GM13976 (cell line): ENCODE data around the gene ITPRIP.

Experiments used
- DNase-seq: peaks from one replicate; pipeline ENCODE4 v3.0.0; 2012; ENCODE audit warnings: low spot score
- in situ Hi-C: fragments of 300-500 bp; cut with MboI; formaldehyde crosslinking; loops from one replicate; pipeline ENCODE4 v1.12.0; 2022; ENCODE audit warnings: low sequenced_read_pairs, mixed read lengths, inconsistent platforms; ENCODE audit not compliant: unreplicated experiment
- TF ChIP-seq, protein P1 (sequence below): IDR thresholded peaks from 2 replicates; pipeline ENCODE4 v1.5.1; 2012; ENCODE audit warnings: borderline replicate concordance, mild to moderate bottlenecking; ENCODE audit not compliant: insufficient read depth; ENCODE audit errors: extremely low read depth, missing control alignments, control extremely low read depth

The ITPRIP gene

DNA sequence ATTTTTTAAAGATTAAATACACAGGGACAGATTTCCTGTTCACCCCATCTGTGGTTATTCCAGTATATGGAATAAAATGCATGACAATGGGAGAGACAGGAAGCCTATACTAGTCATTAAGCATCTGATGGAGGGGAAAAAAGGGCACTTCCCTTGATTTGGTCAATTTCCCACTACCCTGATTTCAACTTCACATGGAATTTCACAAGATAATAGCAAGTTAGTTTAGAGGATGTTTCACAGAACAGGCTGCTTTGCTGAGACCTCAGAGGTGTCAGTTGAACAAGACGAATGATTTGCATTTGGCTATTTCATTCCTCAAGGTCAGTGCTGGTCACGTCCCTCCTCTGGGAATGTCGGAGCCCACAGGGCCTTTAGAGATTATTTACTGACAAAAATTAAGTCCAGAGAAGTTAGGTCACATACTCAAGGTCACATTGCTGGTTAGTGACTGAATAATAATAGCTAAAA lies 4.7 kb upstream of the ITPRIP start:
- in situ Hi-C loops, result no loop called here
- TF ChIP-seq, protein P1, sequence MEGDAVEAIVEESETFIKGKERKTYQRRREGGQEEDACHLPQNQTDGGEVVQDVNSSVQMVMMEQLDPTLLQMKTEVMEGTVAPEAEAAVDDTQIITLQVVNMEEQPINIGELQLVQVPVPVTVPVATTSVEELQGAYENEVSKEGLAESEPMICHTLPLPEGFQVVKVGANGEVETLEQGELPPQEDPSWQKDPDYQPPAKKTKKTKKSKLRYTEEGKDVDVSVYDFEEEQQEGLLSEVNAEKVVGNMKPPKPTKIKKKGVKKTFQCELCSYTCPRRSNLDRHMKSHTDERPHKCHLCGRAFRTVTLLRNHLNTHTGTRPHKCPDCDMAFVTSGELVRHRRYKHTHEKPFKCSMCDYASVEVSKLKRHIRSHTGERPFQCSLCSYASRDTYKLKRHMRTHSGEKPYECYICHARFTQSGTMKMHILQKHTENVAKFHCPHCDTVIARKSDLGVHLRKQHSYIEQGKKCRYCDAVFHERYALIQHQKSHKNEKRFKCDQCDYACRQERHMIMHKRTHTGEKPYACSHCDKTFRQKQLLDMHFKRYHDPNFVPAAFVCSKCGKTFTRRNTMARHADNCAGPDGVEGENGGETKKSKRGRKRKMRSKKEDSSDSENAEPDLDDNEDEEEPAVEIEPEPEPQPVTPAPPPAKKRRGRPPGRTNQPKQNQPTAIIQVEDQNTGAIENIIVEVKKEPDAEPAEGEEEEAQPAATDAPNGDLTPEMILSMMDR, result no peak
- DNase-seq, result no peak

GRCh38 chr10:104340641-104341040 lies 2.4 kb upstream of the ITPRIP start:
- TF ChIP-seq, protein P1, result no peak
- in situ Hi-C loops, result no loop called here

DNA sequence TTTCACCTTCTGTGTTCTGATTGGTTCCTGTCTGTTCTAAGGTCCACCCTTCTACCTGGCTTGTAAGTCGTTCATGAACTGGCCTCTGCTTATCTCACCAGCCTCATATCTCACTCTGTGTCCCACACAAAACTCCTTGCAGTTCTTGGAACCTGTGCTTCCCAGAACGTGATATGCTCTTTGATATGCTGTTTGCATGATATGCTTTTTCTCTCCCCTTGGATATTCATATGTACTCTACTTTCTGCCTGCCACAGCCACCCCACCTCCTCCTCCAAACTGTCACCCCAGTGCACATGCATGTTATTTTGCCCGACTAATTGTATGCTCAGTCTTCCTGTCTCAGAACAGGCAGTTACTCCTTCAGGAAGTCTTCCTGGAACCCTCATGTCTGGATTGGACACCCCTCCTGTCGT lies 1.9 kb upstream of the ITPRIP start:
- TF ChIP-seq, protein P1, result no peak
- in situ Hi-C loops, result no loop called here
- DNase-seq, result no peak

More at GRCh38 chr10:104340641-104341040, 2.4 kb upstream of the ITPRIP start:
- no peak for DNase-seq

DNA sequence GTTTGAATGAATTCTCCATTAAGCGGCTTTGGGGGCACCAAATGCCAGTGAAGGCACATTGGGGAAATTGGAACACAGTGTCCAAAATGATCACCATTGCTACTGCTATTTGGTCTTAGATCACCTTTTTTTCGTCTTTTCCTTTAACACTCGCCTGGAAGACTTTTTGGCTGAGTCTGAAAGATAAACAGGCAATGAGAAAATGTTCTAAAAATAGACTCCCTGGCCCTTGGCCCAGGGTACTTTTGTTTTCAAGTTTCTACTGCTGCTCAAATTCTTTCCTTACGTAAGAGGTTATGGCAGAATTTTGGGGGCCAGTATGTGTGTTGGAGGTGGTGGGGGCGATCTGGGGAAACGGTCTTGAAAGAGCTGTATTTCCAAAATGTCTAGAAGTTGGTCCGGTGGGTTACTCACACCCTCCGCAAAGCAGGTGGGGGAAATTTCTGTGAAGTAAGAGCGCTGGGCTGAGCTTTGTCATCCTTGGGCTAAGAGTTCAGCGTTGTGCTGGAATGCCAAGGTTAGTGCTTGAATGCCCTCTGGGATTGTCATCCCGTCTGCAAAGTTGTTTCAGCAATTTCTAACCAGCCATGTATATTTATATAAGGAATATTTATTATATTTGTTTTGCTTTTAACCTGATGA lies 1.3 kb upstream of the ITPRIP start:
- TF ChIP-seq, protein P1, result no peak
- DNase-seq, result no peak
- in situ Hi-C loops, result no loop called here

DNA sequence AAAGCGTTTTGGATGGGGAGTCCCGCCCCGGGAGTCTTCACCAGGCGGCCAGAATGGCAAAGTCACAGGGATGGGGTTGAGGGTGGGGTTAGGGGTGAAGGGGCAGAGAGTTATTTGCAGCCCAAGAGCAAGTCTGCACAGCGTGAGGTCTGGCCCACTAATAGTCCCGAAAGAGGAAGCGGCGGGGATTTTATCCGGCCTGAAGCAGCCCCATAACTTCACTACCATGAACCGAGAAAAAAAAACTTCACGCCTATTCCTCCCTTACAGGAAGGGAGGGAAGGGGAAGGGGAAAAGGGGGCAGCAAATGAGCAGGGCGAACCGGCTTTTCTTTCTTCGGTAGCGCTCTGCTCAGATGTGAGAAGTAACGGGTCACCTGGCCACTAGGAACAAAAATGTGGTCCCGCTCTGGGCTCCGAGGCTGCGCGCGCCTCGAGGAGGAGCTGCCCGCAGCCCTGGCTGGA lies 712 bp downstream of the ITPRIP start:
- DNase-seq, result peak; percentile 64
- TF ChIP-seq, protein P1, result no peak
- in situ Hi-C loops, result no loop called here

DNA sequence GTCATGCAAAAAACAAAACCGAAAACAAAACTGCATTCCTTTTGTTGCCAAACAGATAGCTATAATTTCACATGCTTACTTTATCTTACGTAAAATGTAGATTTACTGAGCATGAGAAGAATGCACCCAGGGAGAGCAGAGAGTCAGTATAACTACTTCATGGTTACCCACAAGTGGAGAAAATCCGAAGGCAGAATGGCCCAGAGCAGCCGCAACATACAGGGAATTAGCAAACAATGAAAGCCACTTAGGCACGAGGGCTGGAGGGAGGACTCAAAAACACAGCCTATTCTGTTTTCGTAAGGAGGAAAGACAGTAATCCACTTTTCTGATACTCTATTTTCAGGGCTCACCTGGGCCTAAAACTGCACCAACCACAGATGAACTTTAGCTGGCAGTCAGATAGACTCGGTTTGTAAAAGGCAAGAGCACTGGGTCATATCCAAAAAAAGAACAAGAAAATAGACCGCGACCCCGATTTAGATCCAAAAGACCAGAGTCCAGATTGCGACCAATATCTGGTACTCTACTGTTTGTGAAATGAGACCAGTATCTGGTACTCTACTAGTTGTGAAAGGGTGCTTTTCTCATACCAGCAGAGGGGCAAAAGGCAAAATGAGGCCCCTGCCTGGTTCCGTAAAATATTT lies 1.3 kb downstream of the ITPRIP start:
- TF ChIP-seq, protein P1, result no peak

More for the DNA sequence above, 1.3 kb downstream of the ITPRIP start:
- DNase-seq, result peak; percentile 13
- in situ Hi-C loops, result no loop called here
